NCI-H1105 treated with DMSO at 0.1 percent for 48 hours (cell line): ENCODE results near the gene FARS2.
"Not testable (repeated sequence)": the region's sequence is repeated elsewhere in the genome, so short reads cannot be mapped to it uniquely, and the experiment has no call there.

ENCODE experiments used
- DNase-seq: peaks from one replicate; lab custom pipeline; 2025; lab: John Stamatoyannopoulos, UW

FARS2 gene

GRCh38 chr6:5796555-5796954 is 535.2 kb downstream of the FARS2 start:
- not testable (repeated sequence) for DNase-seq

GRCh38 chr6:5806406-5806805 is 545.1 kb downstream of the FARS2 start:
- not testable (repeated sequence) for DNase-seq

GRCh38 chr6:5809450-5809849 is 548.1 kb downstream of the FARS2 start:
- DNase-seq, result no peak

GRCh38 chr6:5811997-5812396 is 550.7 kb downstream of the FARS2 start:
- no peak for DNase-seq

- no peak for DNase-seq
Observed at GRCh38 chr6:5813625-5814027, 552.3 kb downstream of the FARS2 start.

- DNase-seq, result no peak
Observed at GRCh38 chr6:5814116-5814515, 552.8 kb downstream of the FARS2 start.

- no peak for DNase-seq
Observed at GRCh38 chr6:5814901-5815300, 553.6 kb downstream of the FARS2 start.

- DNase-seq, result no peak
Observed at GRCh38 chr6:5817869-5818268, 556.6 kb downstream of the FARS2 start.

- DNase-seq, result no peak
Observed at GRCh38 chr6:5818959-5819358, 557.6 kb downstream of the FARS2 start.
